Fibroblast of the aortic adventitia (primary cell): Measurements from ENCODE around the gene BRMS1L. TPM values are rescaled to one million over a fixed set of nuclear protein-coding genes. Genes with fewer than 3 reads are reported as not detected.

Source experiments
- DNase-seq: peaks from one replicate; pipeline ENCODE4 v3.0.0-alpha.2; 2010; ENCODE audit warnings: low read depth
- H3K4me3 ChIP-seq: 2 replicates; pipeline ENCODE4 v1.5.1; 2011; ENCODE audit warnings: low read depth, mild to moderate bottlenecking, control low read depth, low read length, moderate library complexity
- total RNA-seq: library from RNA; depleted of rRNA; stranded (reverse); fragments of >200 nt; gene quantifications from 2 replicates; pipeline ENCODE4 v1.2.3, GENCODE V29; 2012; ENCODE audit warnings: low replicate concordance
- TF ChIP-seq, protein P1 (sequence below): IDR thresholded peaks from 2 replicates; pipeline ENCODE4 v1.5.1; 2011; ENCODE audit warnings: mild to moderate bottlenecking, low read length, control low read depth, inconsistent platforms; ENCODE audit not compliant: insufficient read depth

The BRMS1L gene
- total RNA-seq, 1 donor = 5.6 TPM

DNA sequence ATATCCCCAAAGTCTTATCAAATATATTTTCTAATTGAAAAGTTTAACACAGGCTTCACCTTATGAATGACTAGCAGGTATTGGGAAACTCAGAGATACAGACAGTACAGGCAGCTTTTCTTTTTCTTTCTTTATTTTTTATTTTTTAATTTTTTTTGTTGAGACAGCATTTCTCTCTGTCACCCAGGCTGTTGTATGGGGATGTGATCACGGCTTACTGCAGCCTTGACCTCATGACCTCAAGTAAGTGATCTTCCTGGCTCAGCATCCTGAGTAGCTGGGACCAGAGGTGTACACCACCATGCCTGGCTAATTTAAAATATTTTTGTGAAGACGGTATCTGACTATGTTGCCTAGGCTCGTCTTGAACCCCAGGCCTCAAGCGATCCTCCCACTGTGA lies 85.0 kb downstream of the BRMS1L start:
- DNase-seq = no peak
- no peak overlapping the region for H3K4me3 ChIP-seq
- TF ChIP-seq, protein P1, sequence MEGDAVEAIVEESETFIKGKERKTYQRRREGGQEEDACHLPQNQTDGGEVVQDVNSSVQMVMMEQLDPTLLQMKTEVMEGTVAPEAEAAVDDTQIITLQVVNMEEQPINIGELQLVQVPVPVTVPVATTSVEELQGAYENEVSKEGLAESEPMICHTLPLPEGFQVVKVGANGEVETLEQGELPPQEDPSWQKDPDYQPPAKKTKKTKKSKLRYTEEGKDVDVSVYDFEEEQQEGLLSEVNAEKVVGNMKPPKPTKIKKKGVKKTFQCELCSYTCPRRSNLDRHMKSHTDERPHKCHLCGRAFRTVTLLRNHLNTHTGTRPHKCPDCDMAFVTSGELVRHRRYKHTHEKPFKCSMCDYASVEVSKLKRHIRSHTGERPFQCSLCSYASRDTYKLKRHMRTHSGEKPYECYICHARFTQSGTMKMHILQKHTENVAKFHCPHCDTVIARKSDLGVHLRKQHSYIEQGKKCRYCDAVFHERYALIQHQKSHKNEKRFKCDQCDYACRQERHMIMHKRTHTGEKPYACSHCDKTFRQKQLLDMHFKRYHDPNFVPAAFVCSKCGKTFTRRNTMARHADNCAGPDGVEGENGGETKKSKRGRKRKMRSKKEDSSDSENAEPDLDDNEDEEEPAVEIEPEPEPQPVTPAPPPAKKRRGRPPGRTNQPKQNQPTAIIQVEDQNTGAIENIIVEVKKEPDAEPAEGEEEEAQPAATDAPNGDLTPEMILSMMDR = no peak

DNA sequence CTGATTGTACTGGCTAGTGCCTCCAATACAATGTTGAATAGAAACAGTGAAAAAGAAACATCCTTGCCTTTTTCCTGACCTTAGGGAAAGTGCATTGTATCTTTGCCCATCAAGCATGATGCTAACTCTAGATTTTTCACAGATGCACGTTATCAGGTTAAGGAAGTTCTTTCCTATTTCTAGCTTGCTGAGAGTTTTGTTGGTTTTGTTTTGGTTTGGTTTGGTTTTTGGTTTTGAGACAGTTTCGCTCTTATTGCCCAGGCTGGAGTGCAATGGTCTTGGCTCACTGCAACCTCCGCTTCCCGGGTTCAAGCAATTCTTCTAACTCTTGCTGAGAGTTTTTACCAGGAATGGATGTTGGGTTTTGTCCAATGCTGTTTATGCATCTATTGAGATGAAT lies 89.0 kb downstream of the BRMS1L start:
- TF ChIP-seq, protein P1 = no peak
- DNase-seq = no peak
- no peak overlapping the region for H3K4me3 ChIP-seq

DNA sequence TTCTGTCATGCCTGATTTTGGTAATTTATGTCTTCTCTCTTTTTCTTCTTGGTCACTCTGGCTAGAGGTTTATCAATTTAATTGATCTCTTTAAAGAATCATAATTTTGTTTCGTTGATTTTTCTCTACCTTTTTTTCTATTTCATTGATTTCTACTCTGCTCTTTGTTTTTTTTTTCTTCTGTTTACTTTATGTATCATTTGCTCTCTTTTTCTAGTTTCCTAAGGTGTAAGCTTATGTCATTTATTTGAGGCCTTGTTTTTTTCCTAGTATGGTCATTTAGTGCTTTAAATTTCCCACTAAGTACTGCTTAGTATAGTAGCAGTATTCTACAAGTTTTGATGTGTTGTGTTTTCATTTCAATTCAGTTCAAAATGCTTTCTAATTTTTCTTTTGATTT lies 89.6 kb downstream of the BRMS1L start:
- DNase-seq = no peak
- TF ChIP-seq, protein P1 = no peak
- H3K4me3 ChIP-seq = no peak overlapping the region

Other genes with a start within 250 kb of the BRMS1L start
- gene RALGAPA1, start 17.0 kb upstream of the BRMS1L start, total RNA-seq = 26.9 and 52.5 TPM in 2 replicates